Neural progenitor cell (in vitro differentiated cells): ENCODE measurements around the gene ZFP36. TPM values are rescaled to one million over a fixed set of nuclear protein-coding genes. Genes with fewer than 3 reads are reported as not detected.

ENCODE experiments used
- DNase-seq: peaks from one replicate; pipeline ENCODE4 v3.0.0-alpha.2; 2016; ENCODE audit warnings: low spot score
- H2AFZ ChIP-seq: fragments of 200-600 bp; sonication (generic); replicated peaks from 2 replicates; pipeline ENCODE4 v1.6.1; 2016; ENCODE audit warnings: antibody characterized with exemption
- H3F3A ChIP-seq: fragments of 200-600 bp; sonication (generic); 2 replicates; pipeline ENCODE4 v1.6.1; 2016; ENCODE audit warnings: antibody characterized with exemption, low read depth
- H3K27ac ChIP-seq: fragments of 200-600 bp; sonication (generic); 2 replicates; pipeline ENCODE4 v1.5.1; 2016; ENCODE audit warnings: mild to moderate bottlenecking
- H3K27me3 ChIP-seq: fragments of 200-600 bp; sonication (generic); 2 replicates; pipeline ENCODE4 v1.6.1; 2016; ENCODE audit warnings: mild to moderate bottlenecking, moderate library complexity
- H3K36me3 ChIP-seq: fragments of 200-600 bp; sonication (generic); 2 replicates; pipeline ENCODE4 v1.5.1; 2016
- H3K4me1 ChIP-seq: fragments of 200-600 bp; sonication (generic); 2 replicates; pipeline ENCODE4 v1.6.1; 2016; ENCODE audit warnings: mixed run types
- H3K4me2 ChIP-seq: fragments of 200-600 bp; sonication (generic); 2 replicates; pipeline ENCODE4 v1.6.1; 2016
- H3K4me3 ChIP-seq: fragments of 200-600 bp; sonication (generic); 2 replicates; pipeline ENCODE4 v1.5.1; 2016
- H3K79me2 ChIP-seq: fragments of 200-600 bp; sonication (generic); 2 replicates; pipeline ENCODE4 v1.6.1; 2016; ENCODE audit warnings: low read depth
- H3K9ac ChIP-seq: fragments of 200-600 bp; sonication (generic); 2 replicates; pipeline ENCODE4 v1.6.1; 2016
- H3K9me3 ChIP-seq: fragments of 200-600 bp; sonication (generic); 2 replicates; pipeline ENCODE4 v1.5.1; 2016; ENCODE audit warnings: low read depth
- H4K20me1 ChIP-seq: fragments of 200-600 bp; sonication (generic); 2 replicates; pipeline ENCODE4 v1.6.1; 2016; ENCODE audit warnings: low read depth
- H3K27ac Mint-ChIP-seq: 3 replicates; pipeline ENCODE4 v1.8.0; 2021; ENCODE audit warnings: mixed read lengths
- H3K27me3 Mint-ChIP-seq: 2 replicates; pipeline ENCODE4 v1.8.0; 2022; ENCODE audit warnings: low read depth, mild to moderate bottlenecking, inconsistent platforms, moderate library complexity, mixed read lengths; ENCODE audit not compliant: insufficient read depth
- H3K36me3 Mint-ChIP-seq: 3 replicates; pipeline ENCODE4 v1.8.0; 2021; ENCODE audit warnings: mixed read lengths
- H3K4me1 Mint-ChIP-seq: 3 replicates; pipeline ENCODE4 v1.8.0; 2021; ENCODE audit warnings: mixed read lengths
- H3K4me3 Mint-ChIP-seq: 3 replicates; pipeline ENCODE4 v1.8.0; 2021; ENCODE audit warnings: mild to moderate bottlenecking, moderate library complexity, mixed read lengths
- H3K9me3 Mint-ChIP-seq: 3 replicates; pipeline ENCODE4 v1.8.0; 2020; ENCODE audit warnings: mixed read lengths
- CTCF ChIP-seq: fragments of 200-600 bp; sonication (generic); IDR thresholded peaks from 2 replicates; pipeline ENCODE4 v1.5.1; 2017; ENCODE audit warnings: antibody characterized with exemption, mild to moderate bottlenecking
- EZH2 ChIP-seq: fragments of 200-600 bp; sonication (generic); IDR thresholded peaks from 2 replicates; pipeline ENCODE4 v1.6.1; 2017; ENCODE audit warnings: antibody characterized with exemption, mild to moderate bottlenecking, moderate library complexity
- EZH2phosphoT487 ChIP-seq: fragments of 200-600 bp; sonication (generic); IDR thresholded peaks from 2 replicates; pipeline ENCODE4 v1.6.1; 2017; ENCODE audit warnings: antibody characterized with exemption
- total RNA-seq: library from RNA; depleted of rRNA; stranded (reverse); fragments of >200 nt; gene quantifications from 2 replicates; pipeline ENCODE4 v1.2.3, GENCODE V29; 2015; ENCODE audit warnings: low replicate concordance

Gene ZFP36
- 1.2 TPM in 1 of 2 replicates, not detected in the other for total RNA-seq

GRCh38 chr19:39406656-39407409 lies at the start of gene ZFP36:
TSS of gene ZFP36 (plus strand) at chr19:39406847. CDS start at chr19:39406905, 58 bp downstream.
- Histone ChIP-seq H3K9me3 (no peaks in the 10 kb centered on the region), H3K79me2 (no peaks in the 10 kb centered on the region), H2AFZ (no peak within 1 kb of the TSS), H3K27me3 (peaks cover 31% of the 10 kb centered on the region), H3K4me3 (peak within 1 kb of the TSS; percentile 65), H3K9ac (no peak within 1 kb of the TSS), H3K36me3 (no peaks in the 10 kb centered on the region), H3F3A (peaks cover 68% of the 10 kb centered on the region), H4K20me1 (peaks cover 8% of the 10 kb centered on the region), H3K4me2 (peak within 1 kb of the TSS; percentile 82), H3K4me1 (peaks cover 26% of the 10 kb centered on the region), H3K27ac (no peak within 1 kb of the TSS)
- H3K27me3 Mint-ChIP-seq: peaks cover 25% of the 10 kb centered on the region
- TF ChIP-seq EZH2 (peak; percentile 54), CTCF (no peak), EZH2phosphoT487 (no peak)
- peak; percentile 89 for DNase-seq
- H3K4me3 Mint-ChIP-seq: peak within 1 kb of the TSS; percentile 93
- H3K27ac Mint-ChIP-seq: peak within 1 kb of the TSS; percentile 75
- H3K36me3 Mint-ChIP-seq: no peaks in the 10 kb centered on the region
- H3K9me3 Mint-ChIP-seq: no peaks in the 10 kb centered on the region
- H3K4me1 Mint-ChIP-seq: peaks cover 46% of the 10 kb centered on the region

DNA sequence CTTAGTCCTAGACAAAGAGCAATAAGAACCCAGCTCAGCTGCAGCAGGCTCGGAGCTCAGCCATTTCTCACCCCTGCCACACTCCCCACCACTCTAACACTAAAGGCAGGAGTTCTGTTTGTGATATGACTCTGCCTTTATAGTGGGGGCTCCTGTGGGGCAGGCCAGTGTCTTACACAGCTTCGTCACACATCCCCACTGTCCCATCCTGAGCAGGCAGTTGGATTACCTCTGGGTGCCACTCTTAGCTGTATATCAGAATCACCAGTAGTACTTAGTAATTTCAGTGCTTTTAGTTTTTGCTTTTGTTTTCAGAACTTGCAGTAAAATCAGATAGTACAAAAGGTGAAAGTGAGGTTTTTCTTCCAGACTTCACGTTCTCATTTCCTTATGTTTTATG lies 47.6 kb upstream of the ZFP36 start:
- no peaks in the 10 kb centered on the region for H3K79me2 ChIP-seq
- Mint-ChIP-seq H3K36me3 (peaks cover 33% of the 10 kb centered on the region), H3K9me3 (no peaks in the 10 kb centered on the region), H3K27me3 (peaks cover 4% of the 10 kb centered on the region), H3K27ac (no peak overlapping the region), H3K4me3 (no peak overlapping the region), H3K4me1 (no peaks in the 10 kb centered on the region)
- H3F3A ChIP-seq: no peaks in the 10 kb centered on the region
- peaks cover 50% of the 10 kb centered on the region for H4K20me1 ChIP-seq
- no peaks in the 10 kb centered on the region for H3K27me3 ChIP-seq
- no peaks in the 10 kb centered on the region for H3K4me1 ChIP-seq
- no peak overlapping the region for H3K4me2 ChIP-seq
- H3K9me3 ChIP-seq: no peaks in the 10 kb centered on the region
- no peak overlapping the region for H3K4me3 ChIP-seq
- DNase-seq: no peak
- H2AFZ ChIP-seq: no peak overlapping the region
- no peak overlapping the region for H3K27ac ChIP-seq
- H3K36me3 ChIP-seq: peaks cover 4% of the 10 kb centered on the region
- TF ChIP-seq EZH2 (no peak), CTCF (no peak), EZH2phosphoT487 (no peak)
- no peak overlapping the region for H3K9ac ChIP-seq

DNA sequence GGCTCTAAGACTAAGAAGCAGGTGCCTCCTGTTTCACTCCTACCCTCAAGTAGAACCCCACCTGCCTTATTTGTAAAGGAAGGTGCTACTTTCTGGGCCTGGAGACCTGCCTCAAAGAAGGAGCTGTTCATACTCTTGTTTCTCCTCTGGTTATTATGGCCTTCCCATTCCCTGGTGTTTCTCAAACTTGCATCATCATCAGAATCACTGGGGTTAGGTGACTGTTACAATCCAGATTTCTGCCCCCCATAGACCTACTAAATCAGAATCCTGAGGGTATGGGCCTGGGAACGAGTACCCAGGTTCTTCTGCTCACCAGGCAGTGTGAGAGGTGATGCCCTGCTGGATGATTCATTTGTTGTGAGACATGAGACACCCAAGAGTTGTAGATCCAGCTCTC lies 46.0 kb upstream of the ZFP36 start:
- Mint-ChIP-seq H3K4me3 (no peak overlapping the region), H3K4me1 (no peaks in the 10 kb centered on the region), H3K36me3 (peaks cover 32% of the 10 kb centered on the region), H3K27ac (no peak overlapping the region), H3K9me3 (no peaks in the 10 kb centered on the region), H3K27me3 (peaks cover 4% of the 10 kb centered on the region)
- Histone ChIP-seq H3K27ac (no peak overlapping the region), H2AFZ (no peak overlapping the region), H3K4me3 (no peak overlapping the region), H3K27me3 (no peaks in the 10 kb centered on the region), H4K20me1 (peaks cover 39% of the 10 kb centered on the region), H3K36me3 (peaks cover 4% of the 10 kb centered on the region), H3K4me2 (no peak overlapping the region), H3K4me1 (no peaks in the 10 kb centered on the region), H3K9me3 (no peaks in the 10 kb centered on the region), H3F3A (no peaks in the 10 kb centered on the region), H3K79me2 (no peaks in the 10 kb centered on the region), H3K9ac (no peak overlapping the region)
- no peak for DNase-seq
- TF ChIP-seq EZH2phosphoT487 (no peak), EZH2 (no peak)
